ENCODE results near the gene RPL18A. TPM values are rescaled to one million over a fixed set of nuclear protein-coding genes. Genes with fewer than 3 reads are reported as not detected.

The RPL18A gene
- total RNA-seq, 4 donors from 2014 or later: 1,051 to 1,626 (median 1,352) TPM

DNA sequence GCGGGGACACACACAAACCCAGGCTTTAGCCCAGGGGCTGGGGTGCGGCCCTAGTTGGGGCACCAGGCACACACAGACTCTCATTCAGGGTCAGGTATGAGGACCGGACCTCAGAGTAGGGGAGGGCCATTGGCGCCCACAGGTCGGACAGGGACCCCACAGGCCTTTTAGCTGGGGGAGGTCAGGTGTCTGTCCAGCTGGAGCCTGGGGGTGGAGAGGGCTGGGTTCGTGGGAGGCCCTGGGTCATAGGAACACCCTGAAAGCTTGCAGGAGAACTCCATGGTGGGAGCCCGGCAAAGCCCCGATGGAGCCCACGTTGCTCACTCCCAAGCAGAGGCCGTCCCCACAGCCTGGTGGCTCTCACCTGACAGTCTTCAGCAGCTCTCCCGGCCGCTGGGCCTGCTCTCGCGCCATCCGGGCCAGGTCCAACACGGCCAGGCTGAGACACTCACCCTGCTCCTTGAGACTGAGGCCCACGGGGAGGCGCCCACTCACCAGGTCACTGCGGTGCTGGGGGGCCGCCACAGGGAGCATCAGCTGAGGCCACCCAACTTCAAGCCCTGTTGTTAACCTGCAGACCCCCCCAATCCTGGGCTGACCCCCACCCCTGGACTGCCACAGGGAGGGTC, 16.9 kb upstream of the RPL18A start:
- no peak for TF ChIP-seq CTCF (IDR thresholded peaks at IDR 0.05; ENCODE audit: low read depth)

DNA sequence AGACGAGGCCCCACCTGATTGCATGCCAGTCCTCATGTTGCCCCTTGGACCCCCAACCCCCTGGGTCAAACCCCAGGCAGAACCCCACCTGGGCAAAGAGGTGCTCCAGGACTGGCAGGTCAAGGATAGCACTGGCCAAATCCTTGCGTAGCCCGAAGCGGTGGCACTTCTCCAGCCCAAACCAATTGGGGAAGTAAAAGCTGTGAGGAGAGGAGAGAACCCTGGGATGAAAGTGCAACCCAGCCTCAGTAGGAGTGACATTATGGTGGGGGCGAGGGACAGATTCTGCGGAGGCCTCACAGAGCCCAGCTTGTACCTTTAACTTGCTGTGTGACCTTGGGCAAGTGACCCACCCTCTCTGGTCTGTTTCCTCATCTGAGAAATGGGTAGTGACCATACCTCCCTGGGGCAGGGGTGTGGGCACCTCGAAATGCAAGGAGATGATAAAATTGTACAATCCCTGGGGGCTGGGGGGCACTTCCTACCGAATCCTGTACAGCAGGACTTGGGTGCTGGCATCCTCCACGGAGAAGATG, 16.4 kb upstream of the RPL18A start:
- no peak for TF ChIP-seq CTCF (IDR thresholded peaks at IDR 0.05; ENCODE audit: low read depth)

DNA sequence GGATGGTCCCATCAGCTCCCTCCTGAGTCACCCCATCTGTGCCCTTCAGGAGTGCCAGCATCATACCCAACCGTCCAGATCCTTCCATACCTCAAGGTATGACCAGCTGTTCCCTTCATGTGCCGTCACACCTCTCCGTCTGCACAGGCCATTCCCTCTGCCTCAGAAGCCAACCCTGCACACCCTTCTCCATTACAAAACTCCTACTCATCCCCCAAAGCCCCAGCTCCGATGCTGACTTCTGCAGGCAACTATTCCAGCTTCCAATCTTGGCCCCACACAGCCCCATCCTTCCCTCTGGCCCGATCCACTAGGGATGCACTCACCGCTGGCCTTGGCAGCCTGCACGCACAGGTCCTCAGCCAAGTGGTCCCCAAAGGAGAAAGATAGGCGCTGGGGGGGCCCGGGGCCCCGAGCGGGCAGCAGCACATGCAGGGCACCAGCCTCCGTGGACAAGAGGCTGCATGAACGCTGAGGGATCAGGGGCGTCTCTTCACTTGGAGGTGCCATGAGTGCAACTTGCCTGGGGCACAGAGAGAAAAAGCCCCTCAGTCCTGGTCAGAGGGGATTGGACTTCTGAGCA, 15.7 kb upstream of the RPL18A start:
- TF ChIP-seq CTCF (IDR thresholded peaks at IDR 0.05; ENCODE audit: low read depth): no peak

DNA sequence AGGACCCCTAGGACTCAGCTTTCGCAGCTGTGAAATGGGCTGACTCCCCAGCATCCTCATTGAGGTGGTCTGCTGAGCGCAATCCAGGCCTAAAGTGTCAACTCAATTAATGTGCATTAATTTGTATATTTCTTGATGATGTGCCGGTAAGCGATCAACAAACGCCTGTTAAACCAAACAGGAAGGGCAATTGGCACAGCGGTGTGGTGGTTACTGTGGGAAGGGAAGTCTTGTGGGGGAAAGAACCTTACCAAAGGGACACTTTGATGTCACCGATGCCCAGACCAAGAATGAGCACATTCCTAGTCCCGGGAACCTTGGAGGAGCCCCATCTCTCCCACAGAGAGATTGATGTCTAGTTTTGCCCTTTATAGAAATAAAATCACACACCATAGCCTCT, 13.6 kb upstream of the RPL18A start:
- TF ChIP-seq CTCF (IDR thresholded peaks at IDR 0.05; ENCODE audit: low read depth): no peak

DNA sequence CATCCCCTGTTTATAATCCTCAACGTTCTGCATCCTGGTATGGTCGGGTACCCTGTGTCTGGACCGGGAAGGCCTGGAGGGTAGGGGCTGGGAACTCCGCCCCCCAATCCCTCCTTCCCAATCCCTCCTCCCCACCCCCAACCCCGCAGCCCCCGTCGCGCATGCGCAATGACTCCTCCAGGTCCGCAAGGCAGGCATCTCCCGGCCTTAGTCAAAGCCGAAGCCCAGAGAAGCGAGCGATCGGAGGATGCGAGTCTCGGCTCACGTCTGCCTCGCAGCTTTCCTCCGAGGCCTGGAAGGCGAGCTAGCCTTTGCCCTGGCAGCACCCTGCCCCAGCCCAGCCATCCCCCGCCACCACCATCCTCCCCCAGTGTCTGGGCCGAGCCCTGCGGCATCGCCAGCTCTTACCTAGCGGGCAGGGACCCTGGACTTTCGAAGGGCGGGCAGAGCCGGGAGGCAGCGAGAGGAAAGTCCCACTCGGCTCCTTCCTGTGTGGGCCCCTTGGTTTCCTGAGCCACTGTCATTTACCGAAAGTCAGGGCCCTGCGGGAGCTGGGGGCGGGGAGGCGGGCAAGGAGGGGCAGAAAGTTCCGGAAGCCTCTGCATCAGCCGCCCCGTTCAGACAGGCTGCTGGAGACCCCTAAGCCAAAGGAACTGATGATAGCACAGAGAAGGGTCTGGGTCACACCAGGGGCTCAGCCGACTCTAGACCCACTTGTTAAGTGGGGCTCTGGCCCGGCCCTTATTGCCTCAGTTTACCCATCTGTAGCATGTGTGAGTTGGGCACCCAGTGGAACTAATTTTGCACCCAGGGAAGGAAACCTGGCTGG, 12.0 kb upstream of the RPL18A start, which contains the start of gene JAK3:
Gene JAK3, minus strand, starts transcription at position 445 of the 829 bp plus-strand sequence. CDS start 3,565 bp downstream, outside the sequence.
- no peak for TF ChIP-seq CTCF (IDR thresholded peaks at IDR 0.05; ENCODE audit: low read depth)

- TF ChIP-seq CTCF (IDR thresholded peaks at IDR 0.05; ENCODE audit: low read depth): no peak
These were observed 11.0 kb upstream of the RPL18A start for GRCh38 chr19:17848595-17849292.

Data from subcutaneous adipose tissue (tissue), 4 donors.